HG03565 (cell line): ENCODE measurements around the gene HDAC11.
"Not testable (repeated sequence)": the region's sequence is repeated elsewhere in the genome, so short reads cannot be mapped to it uniquely, and the experiment has no call there.

Experiments used
- ATAC-seq: cut with Tn5 transposase; IDR thresholded peaks from one replicate; pipeline ENCODE4 v1.9.1; 2021; ENCODE audit warnings: mild to moderate bottlenecking, moderate library complexity; ENCODE audit not compliant: unreplicated experiment

The HDAC11 gene

DNA sequence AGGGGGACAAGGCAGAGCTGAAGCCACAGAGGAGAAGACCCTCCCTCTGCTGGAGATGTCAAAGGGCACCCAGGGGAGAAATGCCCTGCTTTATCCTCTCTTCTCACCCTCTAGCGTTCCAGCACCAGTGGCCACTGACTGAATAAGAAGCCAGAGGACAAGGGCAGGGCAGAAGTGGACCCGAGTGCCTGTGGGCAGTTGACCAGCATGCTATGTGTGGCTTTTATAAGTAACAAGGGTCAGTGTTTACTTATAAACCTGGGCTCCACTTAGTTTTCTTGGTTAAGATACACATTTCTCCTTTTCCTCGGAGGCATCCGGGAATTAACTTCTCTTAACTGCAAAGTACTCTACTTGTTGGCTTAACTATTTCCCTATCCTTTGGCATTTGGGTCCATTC lies 13.3 kb upstream of the HDAC11 start:
- no peak for ATAC-seq

DNA sequence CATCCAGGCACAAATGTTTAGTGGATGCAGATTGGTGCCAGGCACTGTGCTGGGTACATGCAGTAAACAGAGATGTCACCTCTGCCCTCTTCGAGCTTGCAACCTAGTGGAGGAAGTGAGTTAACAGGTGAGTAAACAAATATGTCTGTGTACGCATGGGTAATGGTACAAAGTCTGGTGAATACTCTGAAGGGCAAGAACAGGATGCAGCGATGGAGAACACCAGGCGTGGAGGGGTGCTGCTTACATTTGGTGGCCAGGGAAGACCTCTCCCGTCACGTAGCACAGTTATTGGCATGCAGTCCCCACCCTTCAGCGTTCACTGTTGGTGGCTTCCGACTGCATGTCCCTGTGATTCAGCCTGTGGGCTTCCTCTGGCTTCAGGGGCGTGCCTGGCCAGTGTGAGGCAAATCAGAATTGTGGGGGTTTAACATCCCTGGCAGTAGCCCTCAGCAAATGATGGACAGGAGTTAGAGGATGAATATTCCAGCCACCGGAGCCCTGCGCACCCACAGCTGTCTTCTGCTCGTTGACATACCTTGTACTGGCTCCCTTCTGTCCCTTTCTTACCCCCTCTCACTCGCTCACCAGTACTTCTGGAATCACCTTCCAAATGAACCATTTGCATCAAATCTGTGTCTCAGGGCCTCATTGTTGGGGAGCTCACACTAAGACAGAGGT lies 9.1 kb upstream of the HDAC11 start:
- ATAC-seq = no peak

- no peak for ATAC-seq
Observed at GRCh38 chr3:13472286-13472685, 7.8 kb upstream of the HDAC11 start.

- ATAC-seq = no peak
Observed at GRCh38 chr3:13473020-13473419, 7.1 kb upstream of the HDAC11 start.

GRCh38 chr3:13474021-13474420 lies 6.1 kb upstream of the HDAC11 start:
- ATAC-seq = no peak

DNA sequence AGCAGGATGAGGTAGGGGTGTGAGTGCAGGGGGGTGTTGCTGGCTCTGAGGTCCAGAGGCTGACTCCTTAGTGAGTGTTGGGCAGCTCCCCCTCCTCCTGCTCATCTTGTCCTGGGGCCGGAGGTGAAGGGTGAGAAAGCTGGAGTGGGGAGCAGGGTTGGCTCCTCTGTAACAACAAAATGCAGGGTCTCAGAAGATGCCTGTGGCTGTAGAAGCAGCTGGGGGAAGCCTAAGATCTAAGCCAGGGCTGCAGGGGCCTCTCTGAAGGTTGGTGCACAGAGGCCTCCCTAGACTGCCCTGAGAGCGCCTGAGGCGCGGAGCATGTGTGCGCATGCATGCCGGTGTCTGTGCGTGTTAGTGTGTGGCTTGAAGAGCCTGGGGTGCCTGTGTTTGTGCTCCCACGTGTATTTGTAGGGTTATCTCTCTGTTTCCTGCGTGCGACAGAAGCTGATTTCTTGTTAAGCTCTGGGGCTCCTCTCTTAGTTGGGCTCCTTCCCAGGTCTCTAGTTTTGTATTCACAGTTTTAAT lies 5.3 kb upstream of the HDAC11 start:
- no peak for ATAC-seq

GRCh38 chr3:13475871-13476590 lies 4.1 kb upstream of the HDAC11 start:
- no peak for ATAC-seq

DNA sequence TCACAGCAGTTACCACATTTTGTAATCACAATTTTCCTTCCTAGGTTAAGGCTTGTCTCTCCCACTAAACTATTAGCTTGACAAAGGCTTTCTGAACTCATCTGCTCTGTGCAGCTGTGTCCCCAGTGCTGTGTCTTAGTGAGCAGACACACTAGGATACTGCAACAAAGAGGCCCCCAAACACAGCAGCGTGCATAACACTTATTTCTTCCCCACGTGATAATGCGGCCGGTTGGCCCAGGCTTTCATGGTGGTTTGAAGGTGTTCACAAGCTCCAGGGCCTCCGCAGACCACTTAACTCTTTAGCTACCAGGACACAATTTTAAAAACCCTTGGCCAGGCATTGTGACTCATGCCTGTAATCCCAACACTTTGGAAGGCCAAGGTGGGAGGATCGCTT lies 2.2 kb upstream of the HDAC11 start:
- ATAC-seq = no peak

DNA sequence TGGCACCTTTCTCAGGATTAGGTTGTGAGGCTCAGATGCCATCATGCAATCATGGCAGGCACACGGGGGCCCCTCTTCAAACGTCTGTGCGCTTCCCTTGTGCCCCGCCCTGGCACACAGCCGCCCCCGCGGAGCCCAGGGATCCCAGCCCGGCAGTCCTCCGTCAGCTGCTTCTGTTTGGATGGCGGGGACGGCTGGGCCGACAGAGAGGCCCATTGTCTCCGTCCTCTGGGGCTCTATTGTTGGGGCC lies 849 bp upstream of the HDAC11 start:
- no peak for ATAC-seq

DNA sequence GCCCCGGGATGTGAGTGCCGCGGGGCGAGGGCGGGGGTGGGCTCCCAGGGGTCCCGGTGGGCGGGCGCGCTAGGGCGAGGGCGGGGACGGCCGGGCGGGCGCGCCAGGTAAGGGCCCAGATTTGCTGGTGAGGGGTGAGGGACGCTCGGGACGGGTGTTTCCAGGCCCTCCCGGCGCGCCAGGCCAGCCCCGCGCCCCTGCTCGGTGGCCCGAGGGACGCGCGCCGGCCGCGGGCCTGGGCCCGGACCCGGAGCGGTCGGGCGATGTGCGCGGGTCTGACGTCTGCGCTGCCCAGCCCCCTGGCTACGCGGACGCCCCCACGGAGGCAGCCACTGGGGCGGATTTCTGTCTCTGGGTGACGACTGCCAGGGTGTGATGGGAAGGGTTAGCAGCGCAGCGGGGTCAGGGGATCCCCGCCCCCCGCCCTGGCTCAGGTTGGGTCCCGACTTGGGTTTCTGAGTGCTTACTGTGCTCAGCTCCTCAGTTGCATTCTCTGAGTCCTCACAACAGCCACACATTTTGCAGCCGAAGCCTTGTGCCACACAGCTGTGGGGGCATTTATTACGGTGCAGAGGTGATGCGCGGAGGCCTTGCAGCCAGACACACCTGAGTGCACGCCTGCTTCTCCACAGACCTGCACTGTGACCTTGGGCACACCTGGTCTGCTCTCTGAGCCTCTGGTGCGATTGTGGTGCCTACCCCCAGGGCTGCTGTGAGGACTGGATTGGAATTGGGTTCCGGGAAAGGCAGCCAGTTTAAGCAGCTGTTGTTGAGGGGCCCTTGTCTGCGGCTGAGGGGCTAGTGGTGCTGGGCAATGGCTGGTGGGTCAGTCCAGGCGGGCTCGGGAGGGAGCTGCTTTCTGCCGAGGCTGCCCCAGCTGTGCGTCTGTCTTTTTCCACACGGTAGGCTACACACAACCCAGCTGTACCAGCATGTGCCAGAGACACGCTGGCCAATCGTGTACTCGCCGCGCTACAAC lies 523 bp downstream of the HDAC11 start:
- ATAC-seq = no peak

GRCh38 chr3:13482106-13482690 lies 2.1 kb downstream of the HDAC11 start:
- ATAC-seq = no peak

DNA sequence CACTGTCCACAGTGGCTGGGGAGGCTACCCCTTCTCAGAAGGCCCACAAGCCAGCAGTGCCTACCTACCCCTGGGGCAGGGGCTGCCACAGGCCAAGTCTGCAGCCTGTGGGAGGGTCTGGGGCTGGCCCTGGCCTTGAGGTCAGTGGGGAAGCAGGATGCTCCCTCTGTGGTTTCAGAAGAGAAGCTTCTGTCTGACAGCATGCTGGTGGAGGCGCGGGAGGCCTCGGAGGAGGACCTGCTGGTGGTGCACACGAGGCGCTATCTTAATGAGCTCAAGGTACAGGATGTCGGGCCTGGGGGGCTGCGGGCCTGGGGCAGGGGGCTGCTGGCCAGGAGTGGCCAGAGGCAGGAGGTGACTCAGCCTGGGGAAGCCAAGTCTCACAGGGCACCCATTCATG lies 3.2 kb downstream of the HDAC11 start:
- ATAC-seq = no peak

GRCh38 chr3:13483988-13484695 lies 4.0 kb downstream of the HDAC11 start:
- no peak for ATAC-seq

GRCh38 chr3:13484851-13485590 lies 4.9 kb downstream of the HDAC11 start:
- no peak for ATAC-seq

DNA sequence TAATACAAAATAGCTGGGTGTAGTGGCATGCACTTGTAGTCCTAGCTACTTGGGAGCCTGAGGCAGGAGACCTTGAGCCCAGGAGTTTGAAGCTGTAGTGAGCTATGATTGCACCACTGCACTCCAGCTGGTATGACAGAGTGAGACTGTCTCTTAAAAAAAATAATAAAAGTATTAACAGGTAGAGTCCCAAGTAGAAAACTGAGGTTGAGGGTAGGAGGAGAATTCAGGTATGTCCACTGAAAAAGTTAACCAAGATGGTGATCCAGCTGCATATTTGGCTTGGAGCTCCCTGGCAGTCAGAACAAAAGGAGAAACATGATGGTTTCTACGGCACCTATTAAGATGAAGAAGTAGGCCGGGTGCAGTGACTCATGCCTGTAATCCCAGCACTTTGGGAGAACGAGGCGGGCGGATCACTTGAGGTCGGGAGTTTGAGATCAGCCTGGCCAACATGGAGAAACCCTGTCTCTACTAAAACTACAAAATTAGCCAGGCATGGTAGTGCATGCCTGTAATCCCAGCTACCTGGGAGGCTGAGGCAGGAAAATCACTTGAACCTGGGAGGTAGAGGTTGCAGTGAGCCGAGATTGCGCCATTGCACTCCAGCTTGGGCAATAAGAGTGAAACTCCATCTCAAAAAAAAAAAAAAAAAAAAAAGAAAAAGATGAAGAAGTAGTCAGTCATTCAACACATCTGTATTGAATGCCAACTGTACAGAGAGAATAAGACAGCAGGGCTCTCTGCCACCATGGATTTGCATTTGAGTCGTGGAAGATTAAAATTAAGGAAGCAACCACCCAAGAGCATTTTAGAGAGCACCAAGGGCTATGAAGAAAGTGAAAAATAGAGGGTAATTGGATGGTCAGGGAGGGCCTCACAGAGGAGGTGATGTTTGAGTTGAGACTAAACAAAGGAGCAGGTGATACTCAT lies 5.8 kb downstream of the HDAC11 start:
- ATAC-seq = not testable (repeated sequence)

- ATAC-seq = no peak
Observed at GRCh38 chr3:13487403-13487802, 7.3 kb downstream of the HDAC11 start.

DNA sequence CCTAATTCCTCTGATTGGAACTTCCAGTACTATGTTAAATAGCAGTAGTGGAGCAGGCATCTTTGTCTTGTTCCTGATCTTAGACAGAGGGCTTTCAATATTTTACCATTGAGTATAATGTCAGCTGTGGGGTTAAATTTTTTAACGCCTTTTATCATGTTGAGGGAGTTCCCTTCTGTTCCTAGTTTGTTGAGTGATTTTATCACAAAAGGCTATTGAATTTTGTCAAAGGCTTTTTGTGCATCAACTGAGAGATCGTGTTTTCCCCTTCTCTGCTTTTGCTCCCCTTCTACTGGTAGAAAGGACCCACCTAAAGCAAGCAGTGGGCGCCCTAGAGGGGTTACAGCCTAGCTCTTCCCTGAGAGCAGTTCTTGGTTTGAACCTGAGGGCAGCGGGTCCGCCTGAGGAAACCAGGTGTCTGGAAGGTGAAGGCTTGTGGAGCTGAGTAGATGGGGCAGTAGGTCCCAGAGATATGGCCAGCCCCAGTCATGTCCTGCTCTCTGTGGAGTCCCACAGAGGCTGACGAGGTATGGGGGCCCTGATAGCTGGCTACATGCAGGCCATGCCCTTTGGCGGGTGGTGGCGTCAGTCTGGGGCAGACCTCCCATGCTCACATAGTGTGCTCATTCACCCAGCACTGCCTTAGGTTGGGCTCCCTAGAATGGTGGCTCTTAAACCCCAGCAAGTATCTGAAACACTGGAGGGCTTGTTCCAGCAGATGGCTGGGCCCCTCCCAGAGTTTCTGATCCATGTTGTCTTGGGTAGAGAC lies 11.3 kb downstream of the HDAC11 start:
- no peak for ATAC-seq

DNA sequence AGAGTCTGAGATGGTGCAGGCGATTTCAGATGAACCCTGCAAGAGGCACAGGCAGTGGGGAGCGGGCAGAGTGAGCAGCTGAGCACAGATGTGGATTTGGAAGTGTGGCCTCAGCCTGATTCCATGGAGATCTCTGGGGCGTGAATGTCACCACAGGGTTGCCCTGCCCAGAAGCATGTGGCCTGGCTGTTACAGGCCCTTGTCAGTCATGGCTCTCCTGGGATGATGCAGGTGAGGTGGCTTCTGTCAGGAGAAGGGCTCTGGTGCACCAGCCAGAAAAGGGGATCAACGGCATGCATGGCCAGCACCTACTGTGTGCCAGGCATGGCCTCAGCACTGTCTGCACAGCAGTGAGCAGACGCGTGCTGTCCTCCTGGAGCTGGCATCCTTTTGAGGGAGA lies 11.9 kb downstream of the HDAC11 start:
- ATAC-seq = no peak
